ENCODE measurements around the gene SERPINF2.
"Not testable (repeated sequence)": the region's sequence is repeated elsewhere in the genome, so short reads cannot be mapped to it uniquely, and the experiment has no call there.

The SERPINF2 gene

GRCh38 chr17:1762901-1763898 is 20.5 kb downstream of the SERPINF2 start:
- DNase-seq, result peak; percentile 51

GRCh38 chr17:1764284-1764683 is 21.6 kb downstream of the SERPINF2 start:
- peak; percentile 78 for DNase-seq

GRCh38 chr17:1764705-1765104 is 22.0 kb downstream of the SERPINF2 start:
- not testable (repeated sequence) for DNase-seq

GRCh38 chr17:1765576-1765975 is 22.9 kb downstream of the SERPINF2 start:
- no peak for DNase-seq

GRCh38 chr17:1766382-1767135 is 23.9 kb downstream of the SERPINF2 start:
- DNase-seq, result no peak

GRCh38 chr17:1767358-1767757 is 24.7 kb downstream of the SERPINF2 start:
- no peak for DNase-seq

- DNase-seq, result peak; percentile 27
Observed at GRCh38 chr17:1769822-1770477, 27.3 kb downstream of the SERPINF2 start.

- DNase-seq, result not testable (repeated sequence)
Observed at GRCh38 chr17:1773000-1773695, 30.5 kb downstream of the SERPINF2 start.

- DNase-seq, result no peak
Observed at GRCh38 chr17:1773696-1774181, 31.1 kb downstream of the SERPINF2 start.

- DNase-seq, result no peak
Observed at GRCh38 chr17:1774390-1775176, 31.9 kb downstream of the SERPINF2 start.

GRCh38 chr17:1776328-1776727 is 33.7 kb downstream of the SERPINF2 start:
- no peak for DNase-seq

- DNase-seq, result no peak
Observed at GRCh38 chr17:1776857-1777256, 34.2 kb downstream of the SERPINF2 start.

GRCh38 chr17:1779571-1780131 is 37.0 kb downstream of the SERPINF2 start:
- DNase-seq, result no peak

- DNase-seq, result no peak
Observed at GRCh38 chr17:1782171-1782567, 39.5 kb downstream of the SERPINF2 start.

- DNase-seq, result no peak
Observed at GRCh38 chr17:1783271-1783670, 40.6 kb downstream of the SERPINF2 start.

GRCh38 chr17:1783834-1784611 is 41.4 kb downstream of the SERPINF2 start:
- DNase-seq, result no peak

GRCh38 chr17:1785930-1786329 is 43.3 kb downstream of the SERPINF2 start:
- DNase-seq, result no peak

- no peak for DNase-seq
Observed at GRCh38 chr17:1786708-1787107, 44.0 kb downstream of the SERPINF2 start.

GRCh38 chr17:1787301-1787902 is 44.7 kb downstream of the SERPINF2 start:
- no peak for DNase-seq

- no peak for DNase-seq
Observed at GRCh38 chr17:1789936-1790335, 47.3 kb downstream of the SERPINF2 start.
